OCI-LY1 (cell line): Measurements from ENCODE around the gene ZNF23.

Experiments
- CTCF ChIP-seq: fragments of 200-600 bp; sonication (generic), shearing (Covaris generic); IDR thresholded peaks from 2 replicates; pipeline ENCODE4 v1.5.1; 2017; ENCODE audit warnings: mild to moderate bottlenecking, antibody characterized with exemption, low read length, moderate library complexity, mixed read lengths
- EZH2 ChIP-seq: fragments of 200-600 bp; sonication (generic), shearing (Covaris generic); IDR thresholded peaks from 2 replicates; pipeline ENCODE4 v1.8.0; 2017; ENCODE audit warnings: borderline replicate concordance, mixed run types, mild to moderate bottlenecking, antibody characterized with exemption, low read length, moderate library complexity, mixed read lengths

- TF ChIP-seq CTCF (no peak), EZH2 (no peak)
Observed at GRCh38 chr16:71491054-71491453, 29.0 kb upstream of the ZNF23 start.
